Esophagus squamous epithelium (tissue), 5 donors: ENCODE results near the gene RHEX. TPM values are rescaled to one million over a fixed set of nuclear protein-coding genes. Genes with fewer than 3 reads are reported as not detected.

Experiments
- DNase-seq: peaks from one replicate; lab custom pipeline; 2025; lab: John Stamatoyannopoulos, UW
- H3K27ac ChIP-seq, 4 donors: fragments of 200-600 bp; sonication (generic); one replicate each; pipeline ENCODE4 v1.5.1; 2016 to 2019; ENCODE audit warnings: mild to moderate bottlenecking in 1 of 4
- H3K27me3 ChIP-seq, 4 donors: fragments of 200-600 bp; sonication (generic); 1 replicate in 3 of 4; 2 replicates in 1 of 4; pipeline versions ENCODE4 v1.5.1 to v1.6.0; 2017 to 2021; ENCODE audit warnings: antibody characterized with exemption in 1 of 4
- H3K36me3 ChIP-seq, 3 donors: fragments of 200-600 bp; sonication (generic); one replicate each; pipeline ENCODE4 v1.5.1; 2016 to 2019
- H3K4me1 ChIP-seq, 3 donors: fragments of 200-600 bp; sonication (generic); one replicate each; pipeline ENCODE4 v1.5.1; 2017 to 2019
- H3K4me3 ChIP-seq, 4 donors: fragments of 200-600 bp; sonication (generic); 1 replicate in 3 of 4; 2 replicates in 1 of 4; pipeline ENCODE4 v1.5.1; 2016 to 2019; ENCODE audit warnings: mild to moderate bottlenecking in 2 of 4, moderate library complexity in 1 of 4
- H3K9me3 ChIP-seq, 3 donors: fragments of 200-600 bp; sonication (generic); one replicate each; pipeline ENCODE4 v1.5.1; 2016 to 2019
- POLR2A ChIP-seq, 4 donors: fragments of 450-650 bp; IDR thresholded peaks; one replicate each; pipeline ENCODE4 v1.6.1; 2017; ENCODE audit warnings: antibody characterized with exemption in 4 of 4, mild to moderate bottlenecking in 4 of 4, moderate library complexity in 3 of 4
- WGBS, 2 donors: methylation state at CpG; one replicate each; pipeline ENCODE4 v1.1.5; 2018; 5-methylcytosine and 5-hydroxymethylcytosine counted together
- intact Hi-C: fragments of 100-400 bp; cut with DNase I; formaldehyde crosslinking; loops from one replicate; pipeline ENCODE4 v1.15.0; 2022
- total RNA-seq, 4 donors: library from RNA; depleted of rRNA; stranded (reverse); fragments of >200 nt; gene quantifications; one replicate each; pipeline ENCODE4 v1.1.0, GENCODE V29; 2016
- TF ChIP-seq, protein P1 (sequence below), 6 experiments: fragments of 450-650 bp in 4 of 6; fragments of 200-600 bp in 2 of 6; sonication (generic) in 2 of 6; IDR thresholded peaks; one replicate each; pipeline ENCODE4 v1.5.1; 2016 to 2019; ENCODE audit warnings: antibody characterized with exemption in 6 of 6, mild to moderate bottlenecking in 4 of 6, moderate library complexity in 4 of 6
- donor health status: DM: yes; HTN: yes; CAD: no.

RHEX gene
- total RNA-seq, 4 donors from 2014 or later, result 0.72 to 21.9 (median 4.5) TPM; not detected in 1

DNA sequence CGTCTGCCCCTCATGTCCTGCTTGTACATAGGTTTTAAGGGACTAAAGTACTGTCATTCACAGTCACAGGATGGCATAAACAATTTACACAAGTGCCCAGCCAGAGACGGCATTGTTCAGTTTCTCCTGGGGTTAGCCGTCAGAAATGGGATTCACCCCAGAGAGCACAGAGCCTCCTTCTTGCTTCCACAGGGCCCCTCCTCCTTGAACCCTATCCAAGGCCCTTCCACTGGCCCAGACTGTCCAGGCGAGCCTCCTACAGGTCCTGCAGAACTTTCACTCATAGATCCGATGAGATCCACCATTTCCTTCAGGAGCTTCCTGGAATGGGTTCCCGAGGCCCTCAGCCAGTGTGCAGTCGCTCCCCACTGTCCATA lies 54.2 kb downstream of the RHEX start:
- no peak for DNase-seq
- H3K4me1 ChIP-seq, result peaks cover 0 to 22% (median 0%) of the 10 kb centered on the region in 3 donors
- H3K27me3 ChIP-seq, result peaks cover 0 to 25% (median 0%) of the 10 kb centered on the region in 4 donors
- H3K27ac ChIP-seq, result no peak overlapping the region
- H3K9me3 ChIP-seq, result no peaks in the 10 kb centered on the region
- no peaks in the 10 kb centered on the region for H3K36me3 ChIP-seq
- intact Hi-C loops, result loop anchor here (5.0 to 10.0 kb wide), 3 partner anchors 82 to 190 kb away; partner anchors contain the start of gene CTSE
- 76 to 77% methylated on average over 6 to 7 of the region's 7 CpGs for WGBS, 2 donors
- no peak overlapping the region for H3K4me3 ChIP-seq
- TF ChIP-seq POLR2A (IDR thresholded peaks at IDR 0.05), result no peak
- TF ChIP-seq, protein P1, sequence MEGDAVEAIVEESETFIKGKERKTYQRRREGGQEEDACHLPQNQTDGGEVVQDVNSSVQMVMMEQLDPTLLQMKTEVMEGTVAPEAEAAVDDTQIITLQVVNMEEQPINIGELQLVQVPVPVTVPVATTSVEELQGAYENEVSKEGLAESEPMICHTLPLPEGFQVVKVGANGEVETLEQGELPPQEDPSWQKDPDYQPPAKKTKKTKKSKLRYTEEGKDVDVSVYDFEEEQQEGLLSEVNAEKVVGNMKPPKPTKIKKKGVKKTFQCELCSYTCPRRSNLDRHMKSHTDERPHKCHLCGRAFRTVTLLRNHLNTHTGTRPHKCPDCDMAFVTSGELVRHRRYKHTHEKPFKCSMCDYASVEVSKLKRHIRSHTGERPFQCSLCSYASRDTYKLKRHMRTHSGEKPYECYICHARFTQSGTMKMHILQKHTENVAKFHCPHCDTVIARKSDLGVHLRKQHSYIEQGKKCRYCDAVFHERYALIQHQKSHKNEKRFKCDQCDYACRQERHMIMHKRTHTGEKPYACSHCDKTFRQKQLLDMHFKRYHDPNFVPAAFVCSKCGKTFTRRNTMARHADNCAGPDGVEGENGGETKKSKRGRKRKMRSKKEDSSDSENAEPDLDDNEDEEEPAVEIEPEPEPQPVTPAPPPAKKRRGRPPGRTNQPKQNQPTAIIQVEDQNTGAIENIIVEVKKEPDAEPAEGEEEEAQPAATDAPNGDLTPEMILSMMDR (IDR thresholded peaks at IDR 0.05), result no peak

- no peak overlapping the region for H3K4me3 ChIP-seq
- 75 to 89% methylated on average over 1 to 2 of the region's 2 CpGs for WGBS, 2 donors
- no peak overlapping the region for H3K27ac ChIP-seq
- TF ChIP-seq POLR2A (IDR thresholded peaks at IDR 0.05), result no peak
- TF ChIP-seq, protein P1 (IDR thresholded peaks at IDR 0.05), result no peak
- DNase-seq, result no peak
- H3K36me3 ChIP-seq, result no peaks in the 10 kb centered on the region
- peaks cover 6 to 37% (median 7%) of the 10 kb centered on the region in 3 donors for H3K4me1 ChIP-seq
- intact Hi-C loops, result loop anchor here (5.0 to 10.0 kb wide), 3 partner anchors 84 to 191 kb away; partner anchors contain the start of gene CTSE
- no peaks in the 10 kb centered on the region for H3K9me3 ChIP-seq
- peaks cover 0 to 25% (median 0%) of the 10 kb centered on the region in 4 donors for H3K27me3 ChIP-seq
Observed at GRCh38 chr1:206108635-206109034, 55.7 kb downstream of the RHEX start.

DNA sequence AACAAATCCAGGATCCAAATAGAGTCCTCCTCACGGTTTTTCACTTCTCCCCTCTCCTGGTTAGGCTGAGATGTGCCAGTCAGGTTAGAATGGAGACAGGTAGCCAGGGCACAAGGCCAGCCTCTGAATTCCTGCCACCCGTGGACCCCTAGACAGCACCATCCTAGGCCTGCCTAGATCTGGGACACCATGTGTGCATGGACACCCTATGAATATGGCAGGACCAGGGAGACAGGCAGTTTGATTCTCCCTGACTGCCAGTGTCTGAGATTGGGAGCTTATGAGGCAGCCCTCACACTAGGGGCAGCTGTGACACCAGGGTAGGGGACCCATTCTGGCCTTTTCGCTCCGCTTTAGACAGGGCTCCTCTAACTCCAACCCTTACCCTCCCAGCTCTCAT lies 56.7 kb downstream of the RHEX start:
- Histone ChIP-seq H3K4me3 (no peak overlapping the region), H3K36me3 (no peaks in the 10 kb centered on the region), H3K27me3 (peaks cover 0 to 25% (median 0%) of the 10 kb centered on the region in 4 donors), H3K9me3 (no peaks in the 10 kb centered on the region), H3K4me1 (peaks cover 6 to 48% (median 13%) of the 10 kb centered on the region in 3 donors), H3K27ac (no peak overlapping the region)
- WGBS, 2 donors, result 55 to 87% methylated on average over 1 to 4 of the region's 4 CpGs
- intact Hi-C loops, result loop anchor here (5.0 to 10.0 kb wide), 3 partner anchors 85 to 192 kb away; partner anchors contain the start of gene CTSE
- no peak for DNase-seq
- no peak for TF ChIP-seq POLR2A (IDR thresholded peaks at IDR 0.05)

- TF ChIP-seq POLR2A (IDR thresholded peaks at IDR 0.05), result no peak
- TF ChIP-seq, protein P1 (IDR thresholded peaks at IDR 0.05), result no peak
- no peak overlapping the region for H3K27ac ChIP-seq
- no peak overlapping the region for H3K4me3 ChIP-seq
- no peaks in the 10 kb centered on the region for H3K36me3 ChIP-seq
- no peak for DNase-seq
- peaks cover 6 to 52% (median 13%) of the 10 kb centered on the region in 3 donors for H3K4me1 ChIP-seq
- WGBS, 2 donors, result no CpG with 5 or more reads among the region's 15 CpGs
- intact Hi-C loops, result no loop called here
- H3K27me3 ChIP-seq, result peaks cover 0 to 25% (median 0%) of the 10 kb centered on the region in 4 donors
- H3K9me3 ChIP-seq, result no peaks in the 10 kb centered on the region
Observed at GRCh38 chr1:206110161-206110560, 57.2 kb downstream of the RHEX start.

- H3K4me1 ChIP-seq, result peaks cover 6 to 57% (median 13%) of the 10 kb centered on the region in 3 donors
- intact Hi-C loops, result no loop called here
- no peak overlapping the region for H3K27ac ChIP-seq
- WGBS, 2 donors, result 85 to 100% methylated on average over 3 of the region's 3 CpGs
- no peaks in the 10 kb centered on the region for H3K9me3 ChIP-seq
- no peak overlapping the region for H3K4me3 ChIP-seq
- no peak for TF ChIP-seq POLR2A (IDR thresholded peaks at IDR 0.05)
- TF ChIP-seq, protein P1 (IDR thresholded peaks at IDR 0.05), result no peak
- H3K36me3 ChIP-seq, result no peaks in the 10 kb centered on the region
- peaks cover 0 to 27% (median 0%) of the 10 kb centered on the region in 4 donors for H3K27me3 ChIP-seq
- no peak for DNase-seq
Observed at GRCh38 chr1:206110820-206111219, 57.8 kb downstream of the RHEX start.
